Stimulated activated CD8-positive, alpha-beta memory T cell treated with anti-CD3 and anti-CD28 coated beads, Interleukin-15, amount 100 ng/mL, for 24 hours (primary cell): ENCODE measurements around the gene DLEC1.
"Not testable (repeated sequence)": the region's sequence is repeated elsewhere in the genome, so short reads cannot be mapped to it uniquely, and the experiment has no call there.

Source experiments
- DNase-seq: peaks from one replicate; pipeline ENCODE4 v3.0.0-alpha.2; 2020; ENCODE audit warnings: low read depth

DLEC1 gene

GRCh38 chr3:38121451-38121831 is 82.4 kb downstream of the DLEC1 start:
- no peak for DNase-seq

- DNase-seq, result no peak
Measured at GRCh38 chr3:38121832-38122461, 82.9 kb downstream of the DLEC1 start.

DNA sequence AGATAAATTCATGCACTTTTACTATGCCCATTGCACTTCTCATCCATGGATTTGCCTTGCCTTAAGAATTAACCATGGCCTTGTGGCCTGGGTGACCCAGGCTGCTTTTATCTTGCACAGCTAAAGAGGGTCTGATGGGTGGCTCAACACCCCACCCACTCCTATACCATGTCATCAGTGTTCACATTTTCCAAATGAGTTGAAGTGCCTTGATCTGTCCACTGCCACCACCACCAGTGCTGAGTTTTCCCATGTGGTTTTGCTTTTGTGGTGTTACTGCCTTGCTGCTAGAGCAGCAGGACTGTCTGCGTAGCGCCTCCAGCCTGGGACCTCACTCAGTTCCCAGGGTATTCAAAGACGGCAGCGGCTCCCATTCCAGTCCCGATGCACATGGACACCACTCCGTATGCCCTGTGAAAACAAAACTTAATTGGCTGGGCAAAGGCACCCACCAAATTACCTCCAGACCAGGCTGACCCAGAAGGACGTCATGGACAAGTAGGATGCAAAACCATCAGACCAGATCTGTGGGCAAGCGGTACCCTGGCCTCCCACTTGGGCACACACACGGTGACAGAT is 83.8 kb downstream of the DLEC1 start:
- no peak for DNase-seq

- DNase-seq, result no peak
Measured at GRCh38 chr3:38124324-38125122, 85.5 kb downstream of the DLEC1 start.

GRCh38 chr3:38125305-38126120 is 86.5 kb downstream of the DLEC1 start:
- no peak for DNase-seq

DNA sequence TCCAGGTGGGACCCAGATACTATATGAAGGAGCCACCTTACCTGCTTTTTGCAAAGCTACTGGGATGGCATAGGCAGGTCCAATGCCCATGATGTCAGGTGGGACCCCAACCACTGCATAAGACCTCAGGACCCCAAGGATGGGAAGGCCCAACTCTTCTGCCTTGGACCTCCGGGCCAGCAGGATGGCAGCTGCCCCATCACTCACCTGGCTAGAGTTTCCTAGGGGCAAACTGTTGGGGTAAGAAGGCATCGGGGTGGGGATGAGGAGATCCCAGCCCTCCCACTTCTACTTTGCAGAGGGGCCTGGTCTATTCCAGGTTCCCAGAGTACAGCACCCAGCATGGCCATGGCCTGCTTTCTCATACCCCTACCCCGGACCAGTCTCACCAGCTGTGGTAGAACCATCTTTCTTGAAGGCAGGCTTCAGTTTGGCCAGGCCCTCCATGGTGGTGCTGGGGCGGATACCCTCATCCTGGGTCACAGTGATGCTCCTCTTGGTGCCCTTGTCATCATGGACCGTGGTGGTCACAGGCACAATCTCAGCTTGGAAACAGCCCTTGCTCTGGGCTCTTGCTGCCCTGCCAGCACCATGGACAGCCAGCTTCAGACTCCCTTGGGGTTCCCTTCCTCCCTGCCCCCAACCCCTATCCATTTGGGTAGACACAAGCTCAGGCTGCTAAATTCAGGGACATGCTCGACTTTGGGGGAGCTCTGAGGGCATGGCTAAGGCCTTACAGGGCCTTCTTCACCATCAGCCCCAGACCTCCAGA is 87.3 kb downstream of the DLEC1 start:
- DNase-seq, result no peak

GRCh38 chr3:38127611-38128302 is 88.7 kb downstream of the DLEC1 start:
- no peak for DNase-seq

GRCh38 chr3:38128303-38128655 is 89.3 kb downstream of the DLEC1 start:
- no peak for DNase-seq

- DNase-seq, result no peak
Measured at GRCh38 chr3:38129058-38129457, 90.0 kb downstream of the DLEC1 start.

- no peak for DNase-seq
Measured at GRCh38 chr3:38130631-38131065, 91.6 kb downstream of the DLEC1 start.

DNA sequence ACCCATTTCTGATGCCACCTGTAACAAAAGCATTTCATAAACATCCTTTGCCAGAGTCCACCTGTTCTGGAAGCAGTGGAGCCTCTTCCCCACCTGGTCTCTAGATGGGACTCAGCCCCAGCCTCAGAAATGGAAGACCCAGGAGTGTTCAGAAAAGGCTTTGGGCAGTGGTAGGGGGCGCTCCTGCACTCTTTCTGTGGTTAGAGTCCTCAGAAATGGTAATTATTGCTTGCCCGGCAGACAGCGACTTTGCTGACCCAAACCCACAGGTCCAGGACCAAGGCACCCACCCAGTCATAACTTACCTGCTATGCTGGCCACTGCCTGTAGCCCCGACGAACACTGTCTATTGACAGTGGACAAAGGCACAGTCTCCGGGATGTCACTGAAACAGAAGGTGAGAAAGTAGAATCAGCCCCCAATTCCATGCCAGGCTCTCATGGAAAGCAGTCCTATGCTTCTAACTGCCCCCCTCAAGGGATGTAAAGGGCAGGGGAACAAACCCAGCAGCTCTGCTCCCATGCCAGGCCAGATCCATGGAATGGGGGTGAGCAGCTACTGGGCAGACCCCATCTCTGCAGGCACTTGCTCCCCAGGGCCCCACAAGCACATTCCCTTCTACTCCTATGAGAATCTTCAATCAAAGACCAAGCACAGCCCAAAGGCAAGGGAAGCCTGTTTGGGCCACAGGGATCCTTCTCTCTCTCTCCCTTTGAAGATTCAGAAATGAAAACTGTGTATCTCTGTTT is 92.8 kb downstream of the DLEC1 start:
- DNase-seq, result no peak

GRCh38 chr3:38133209-38133556 is 94.2 kb downstream of the DLEC1 start:
- DNase-seq, result no peak

DNA sequence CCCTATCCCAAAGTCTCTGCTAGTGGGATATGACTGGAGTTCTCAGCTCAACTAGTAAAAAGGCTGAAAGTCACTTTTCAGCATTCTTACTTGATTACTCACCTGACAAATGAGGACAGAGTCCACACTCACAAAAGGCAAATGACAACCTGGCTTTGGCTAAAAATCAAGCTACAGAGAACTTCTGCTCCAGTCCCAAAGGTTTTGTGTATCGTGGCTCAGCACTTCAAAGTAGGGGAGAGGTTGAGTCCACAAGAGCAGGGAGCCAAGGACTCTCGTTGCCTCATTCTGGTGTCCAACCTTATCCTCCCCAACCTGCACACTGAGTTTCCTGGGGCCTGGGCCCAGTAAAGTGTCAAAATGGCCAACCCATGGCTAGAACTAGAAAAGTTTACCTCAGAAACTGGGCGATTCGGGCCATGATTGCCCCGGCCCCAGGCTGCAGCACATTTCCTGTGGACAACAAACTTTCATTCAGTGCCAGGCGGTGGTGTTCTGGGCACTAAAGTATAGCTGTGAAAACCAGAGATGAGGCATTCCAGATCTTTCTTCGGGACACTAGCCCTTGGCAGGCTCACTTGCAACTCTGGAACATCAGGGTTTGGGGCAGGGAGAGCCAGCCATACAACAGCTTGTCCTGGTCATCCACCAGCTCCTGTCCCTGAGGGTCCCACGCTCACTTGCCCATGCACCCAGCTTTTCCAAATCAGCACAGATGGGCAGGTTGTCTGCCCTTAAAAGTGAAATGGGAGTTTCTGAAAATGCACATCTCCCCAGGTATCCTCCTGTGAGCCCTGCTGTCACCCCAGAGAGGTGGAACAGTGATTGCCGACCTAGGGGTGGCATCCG is 94.8 kb downstream of the DLEC1 start:
- no peak for DNase-seq

GRCh38 chr3:38134517-38135143 is 95.6 kb downstream of the DLEC1 start:
- not testable (repeated sequence) for DNase-seq

DNA sequence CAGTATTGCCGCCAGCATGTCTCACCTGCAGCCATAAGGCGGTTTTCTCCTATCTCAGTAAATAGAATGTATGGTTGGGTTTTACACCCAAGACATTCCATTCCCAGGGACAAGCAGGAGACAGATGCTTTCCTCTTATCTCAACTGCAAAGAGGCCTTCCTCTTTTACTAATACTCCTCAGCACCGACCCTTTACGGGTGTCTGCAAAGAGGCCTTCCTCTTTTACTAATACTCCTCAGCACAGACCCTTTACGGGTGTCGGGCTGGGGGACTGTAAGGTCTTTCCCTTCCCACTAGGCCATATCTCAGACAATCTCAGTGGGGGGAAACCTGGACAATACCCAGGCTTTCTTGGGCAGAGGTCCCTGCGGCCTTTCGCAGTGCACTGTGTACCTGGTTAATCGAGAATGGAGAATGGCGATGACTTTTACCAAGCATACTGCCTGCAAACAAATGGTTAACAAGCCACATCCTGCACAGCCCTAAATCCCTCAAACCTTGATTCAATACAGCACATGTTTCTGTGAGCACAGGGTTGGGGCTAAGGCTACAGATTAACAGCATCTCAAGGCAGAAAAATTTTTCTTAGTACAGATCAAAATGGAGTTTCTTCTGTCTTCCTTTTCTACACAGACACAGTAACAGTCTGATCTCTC is 96.7 kb downstream of the DLEC1 start:
- not testable (repeated sequence) for DNase-seq

DNA sequence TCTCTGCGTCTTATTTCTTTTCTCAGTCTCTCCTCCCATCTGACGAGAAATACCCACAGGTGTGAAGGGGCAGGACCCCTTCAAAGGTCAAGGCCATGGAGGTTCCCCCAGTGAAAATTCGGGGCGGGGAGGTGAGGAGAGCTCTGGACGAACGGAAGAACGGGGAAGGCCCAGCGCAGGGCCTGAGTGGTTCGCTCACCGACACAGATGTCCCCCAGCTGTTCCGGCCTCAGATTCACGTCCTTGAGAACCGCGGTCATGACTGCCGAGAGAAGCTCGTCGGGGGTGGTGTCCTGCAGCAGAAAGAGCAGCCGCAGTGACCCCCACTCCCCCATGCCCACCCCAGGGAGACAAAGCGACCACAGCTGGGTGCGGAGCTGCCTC is 97.4 kb downstream of the DLEC1 start:
- no peak for DNase-seq

DNA sequence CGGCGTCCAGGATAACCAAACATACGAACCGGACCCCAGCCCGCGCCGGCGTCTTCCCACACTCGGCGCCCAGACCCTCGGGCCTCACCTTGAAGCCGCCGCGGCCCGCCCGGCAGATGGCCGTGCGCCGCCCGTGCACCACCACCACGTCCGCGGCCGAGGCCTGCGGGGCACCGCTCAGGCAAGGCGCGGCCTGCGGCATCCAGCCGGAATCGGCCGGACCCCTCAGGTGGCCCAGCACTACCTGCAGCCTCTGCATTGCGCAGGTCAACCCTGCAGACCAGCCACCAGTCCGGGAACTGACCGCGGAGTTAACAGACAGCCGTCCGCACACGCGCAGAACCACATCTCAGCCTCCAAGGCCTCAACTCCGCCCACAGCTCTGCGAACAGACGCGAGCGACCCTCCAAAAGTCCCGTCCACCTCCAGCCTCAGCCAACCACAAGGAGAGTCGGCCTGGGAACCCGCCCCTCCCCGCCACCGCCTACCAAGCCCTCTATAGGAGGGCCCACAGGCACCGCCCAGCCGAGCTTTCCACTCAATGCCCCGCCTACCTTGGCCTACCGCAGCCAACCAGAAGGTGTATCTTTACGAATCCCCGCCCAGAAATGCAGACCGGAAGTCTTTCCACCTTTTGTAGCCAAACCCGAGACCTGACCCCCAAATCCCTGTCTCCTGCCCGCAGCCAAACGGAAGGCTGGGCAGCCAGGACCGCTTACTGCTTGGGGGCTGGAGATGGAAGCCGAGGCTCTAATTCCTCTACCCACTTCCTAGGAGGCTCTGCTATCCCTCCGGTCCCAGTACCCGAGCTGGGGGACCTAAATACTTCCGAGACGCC is 98.0 kb downstream of the DLEC1 start, which contains the start of gene ACAA1:
Gene ACAA1, minus strand, starts transcription at position 351 of the 838 bp plus-strand sequence. Its CDS starts 92 bp downstream, at position 259.
- DNase-seq, result peak; percentile 84
